Measurements from ENCODE around the gene PLXND1.

DNA sequence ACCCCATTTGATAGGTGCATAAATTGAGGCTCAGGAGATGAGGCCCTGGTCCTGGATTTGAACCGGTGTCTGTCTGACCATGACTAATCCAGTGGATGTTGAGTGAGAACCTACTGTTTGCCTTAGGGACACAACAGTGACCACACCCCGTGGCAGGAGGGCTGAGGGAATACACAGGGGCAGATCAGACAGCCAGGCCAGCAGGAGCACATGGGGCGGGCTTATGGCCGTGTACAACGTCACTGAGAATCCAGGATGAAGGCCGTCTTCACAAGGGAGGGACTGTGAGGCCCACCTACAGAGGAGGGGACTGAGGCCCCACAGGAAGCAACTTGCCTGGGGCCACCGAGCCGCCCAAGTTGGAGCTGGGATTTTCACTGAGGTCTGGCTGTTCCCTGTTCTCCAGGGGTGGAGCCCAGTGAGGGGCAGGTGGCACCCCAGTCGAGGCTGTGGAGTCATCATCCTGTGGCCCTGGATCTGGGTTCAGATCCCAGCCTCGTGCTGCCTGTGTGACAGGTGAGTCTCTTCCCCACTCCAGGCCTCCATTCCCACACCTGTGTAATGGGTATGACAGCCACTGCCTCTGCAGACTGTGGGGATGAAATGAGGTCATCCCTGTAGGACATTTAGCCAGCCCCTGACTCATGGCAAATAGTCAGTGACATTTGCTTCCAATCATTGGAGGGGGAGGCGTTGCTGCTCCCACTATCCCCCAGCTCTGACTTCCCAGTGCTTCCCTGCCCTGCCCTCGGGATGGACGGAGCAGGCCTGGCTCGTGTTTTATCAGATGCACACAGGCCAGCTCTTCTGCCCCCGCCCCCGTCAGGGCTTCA, 6.3 kb upstream of the PLXND1 start:
- TF ChIP-seq, protein P1, sequence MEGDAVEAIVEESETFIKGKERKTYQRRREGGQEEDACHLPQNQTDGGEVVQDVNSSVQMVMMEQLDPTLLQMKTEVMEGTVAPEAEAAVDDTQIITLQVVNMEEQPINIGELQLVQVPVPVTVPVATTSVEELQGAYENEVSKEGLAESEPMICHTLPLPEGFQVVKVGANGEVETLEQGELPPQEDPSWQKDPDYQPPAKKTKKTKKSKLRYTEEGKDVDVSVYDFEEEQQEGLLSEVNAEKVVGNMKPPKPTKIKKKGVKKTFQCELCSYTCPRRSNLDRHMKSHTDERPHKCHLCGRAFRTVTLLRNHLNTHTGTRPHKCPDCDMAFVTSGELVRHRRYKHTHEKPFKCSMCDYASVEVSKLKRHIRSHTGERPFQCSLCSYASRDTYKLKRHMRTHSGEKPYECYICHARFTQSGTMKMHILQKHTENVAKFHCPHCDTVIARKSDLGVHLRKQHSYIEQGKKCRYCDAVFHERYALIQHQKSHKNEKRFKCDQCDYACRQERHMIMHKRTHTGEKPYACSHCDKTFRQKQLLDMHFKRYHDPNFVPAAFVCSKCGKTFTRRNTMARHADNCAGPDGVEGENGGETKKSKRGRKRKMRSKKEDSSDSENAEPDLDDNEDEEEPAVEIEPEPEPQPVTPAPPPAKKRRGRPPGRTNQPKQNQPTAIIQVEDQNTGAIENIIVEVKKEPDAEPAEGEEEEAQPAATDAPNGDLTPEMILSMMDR (conservative IDR thresholded peaks at IDR 0.05 in 1 of 2, IDR thresholded peaks at IDR 0.05 in 1 of 2; ENCODE audit: low read depth in 1 of 2, low read length in 2 of 2): no peak
- TF ChIP-seq EZH2 (IDR thresholded peaks at IDR 0.05; ENCODE audit: low read length, missing control alignments): no peak

Measured in fibroblast of lung (primary cell).